HG03432 (cell line): Measurements from ENCODE around the gene AMBRA1.

ENCODE experiments used
- ATAC-seq: cut with Tn5 transposase; IDR thresholded peaks from one replicate; pipeline ENCODE4 v1.9.1; 2021; ENCODE audit warnings: mild to moderate bottlenecking, moderate library complexity; ENCODE audit not compliant: unreplicated experiment

Gene AMBRA1

DNA sequence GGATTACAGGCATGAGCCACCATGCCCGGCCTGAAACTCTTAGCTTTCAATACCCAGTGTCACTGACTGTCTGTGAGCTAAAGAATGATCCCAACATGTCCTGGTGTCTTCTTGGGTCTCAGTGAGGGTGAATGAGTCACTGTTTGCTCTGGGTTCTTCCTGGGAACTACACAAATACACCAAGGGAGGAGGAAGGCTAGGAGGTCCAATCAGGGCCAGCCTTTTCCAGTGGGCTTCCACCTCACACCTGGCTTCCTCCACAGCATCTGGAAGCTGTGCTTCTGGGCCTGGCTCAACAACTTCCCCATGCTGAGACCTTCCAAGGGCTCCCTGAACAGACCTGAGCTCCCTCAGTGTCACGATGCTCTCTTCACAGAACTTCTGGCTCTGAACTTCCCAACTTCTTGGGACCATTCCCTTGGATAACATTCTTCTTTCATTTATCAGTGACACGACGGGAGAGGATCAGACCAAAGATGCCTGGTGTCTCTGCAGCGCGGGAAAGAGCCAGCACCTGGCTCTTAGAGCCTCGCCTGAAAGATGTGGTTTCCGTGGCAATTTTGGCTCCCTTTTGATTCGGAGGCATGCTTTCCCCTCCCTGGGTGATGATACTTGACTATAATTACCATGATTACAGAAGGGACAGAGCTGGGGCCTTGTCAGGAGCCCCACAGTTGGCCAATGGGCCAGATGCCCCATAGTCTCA is 179.9 kb downstream of the AMBRA1 start:
- ATAC-seq: no peak

DNA sequence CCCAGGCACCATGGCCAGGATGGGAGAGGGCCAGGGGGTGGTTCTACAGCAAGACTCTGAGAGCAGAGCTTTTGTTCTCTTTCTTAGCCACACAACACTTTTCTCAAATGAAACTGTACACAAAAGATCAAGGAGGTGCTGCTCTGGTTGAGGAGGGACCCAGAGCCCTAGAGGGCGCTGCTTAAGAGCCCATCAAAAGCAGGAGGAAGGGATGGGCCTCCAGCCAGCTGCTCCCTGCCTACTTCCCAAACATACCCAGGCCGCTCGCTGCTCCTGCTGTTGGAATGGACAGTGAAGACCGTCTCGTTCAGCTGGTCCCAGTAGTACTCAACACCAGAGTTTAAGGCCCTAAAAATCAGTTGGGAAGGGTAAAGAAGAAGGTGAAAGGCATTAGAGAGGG is 183.8 kb downstream of the AMBRA1 start:
- ATAC-seq: no peak

DNA sequence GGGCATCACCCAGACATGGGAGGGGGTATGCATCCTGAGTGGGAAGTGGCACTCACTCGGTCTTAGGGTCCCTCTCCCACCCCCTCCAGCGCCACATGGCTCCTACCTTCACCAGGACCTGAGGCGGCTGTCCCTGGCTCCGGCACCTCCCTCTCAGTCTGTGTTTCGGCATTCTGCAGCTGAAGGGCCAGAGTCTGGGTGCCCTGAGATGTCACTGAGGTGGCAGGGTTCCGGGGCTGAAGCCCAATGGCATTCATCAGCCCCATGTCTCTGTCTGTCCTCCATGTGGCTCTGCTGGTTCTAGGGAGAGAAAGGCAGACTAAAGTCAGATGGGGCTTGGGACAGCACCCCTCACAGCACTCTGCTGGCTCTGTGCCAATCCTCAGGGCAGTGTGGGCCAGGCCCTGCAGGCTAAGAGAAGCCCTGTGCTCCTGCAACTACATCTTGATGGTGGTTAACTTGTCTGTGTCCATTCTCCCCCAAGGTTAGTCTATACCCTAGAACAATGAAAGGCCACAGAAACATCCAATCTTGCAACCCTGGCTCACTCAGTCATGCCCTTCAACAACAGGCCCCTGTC is 185.3 kb downstream of the AMBRA1 start:
- ATAC-seq: no peak

DNA sequence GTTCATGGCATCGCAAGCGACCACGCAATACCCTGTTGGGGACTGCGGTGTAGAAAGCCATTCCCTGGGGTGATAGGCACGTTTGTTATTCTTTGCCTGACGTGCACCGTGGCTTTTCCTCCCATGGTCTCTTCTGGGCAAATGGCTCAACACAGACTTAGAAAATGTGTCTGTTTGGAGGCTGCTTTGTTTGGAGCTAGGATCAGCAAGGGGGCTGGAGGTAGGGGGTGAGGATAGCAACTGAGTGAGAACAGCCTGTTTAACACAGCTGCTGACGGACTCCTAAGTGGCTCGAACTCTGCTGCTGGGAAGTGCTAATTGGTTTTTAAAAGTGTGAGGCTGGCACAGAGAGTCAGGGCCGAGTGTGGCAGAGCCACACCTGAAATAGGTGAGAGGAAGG is 186.2 kb downstream of the AMBRA1 start:
- ATAC-seq: no peak

DNA sequence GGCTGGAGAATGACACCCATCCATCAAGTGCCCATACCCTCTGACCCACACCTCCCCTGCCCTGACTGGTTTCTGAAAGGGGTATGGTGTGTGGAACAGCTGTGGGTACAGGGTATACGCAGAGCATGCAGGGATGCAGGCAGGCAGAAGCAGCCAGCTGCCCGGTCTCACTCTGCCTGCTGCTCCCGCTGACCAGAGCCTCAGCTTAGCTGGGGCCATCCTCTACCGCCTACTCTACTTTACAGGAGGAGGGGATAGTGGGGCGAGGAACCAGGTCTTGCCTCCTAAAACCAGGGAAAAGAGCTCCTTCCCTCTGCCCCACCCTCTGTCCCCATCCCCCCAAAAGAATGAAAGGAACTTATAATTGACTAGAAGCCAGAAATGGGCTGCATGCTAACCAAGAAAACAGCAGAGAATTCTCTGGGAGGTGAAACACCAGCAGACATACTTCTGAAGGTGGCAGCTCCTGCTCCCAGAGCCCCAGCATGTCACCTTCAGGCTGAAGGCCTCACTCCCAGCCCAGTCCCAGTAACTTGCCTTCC is 189.3 kb downstream of the AMBRA1 start:
- no peak for ATAC-seq

DNA sequence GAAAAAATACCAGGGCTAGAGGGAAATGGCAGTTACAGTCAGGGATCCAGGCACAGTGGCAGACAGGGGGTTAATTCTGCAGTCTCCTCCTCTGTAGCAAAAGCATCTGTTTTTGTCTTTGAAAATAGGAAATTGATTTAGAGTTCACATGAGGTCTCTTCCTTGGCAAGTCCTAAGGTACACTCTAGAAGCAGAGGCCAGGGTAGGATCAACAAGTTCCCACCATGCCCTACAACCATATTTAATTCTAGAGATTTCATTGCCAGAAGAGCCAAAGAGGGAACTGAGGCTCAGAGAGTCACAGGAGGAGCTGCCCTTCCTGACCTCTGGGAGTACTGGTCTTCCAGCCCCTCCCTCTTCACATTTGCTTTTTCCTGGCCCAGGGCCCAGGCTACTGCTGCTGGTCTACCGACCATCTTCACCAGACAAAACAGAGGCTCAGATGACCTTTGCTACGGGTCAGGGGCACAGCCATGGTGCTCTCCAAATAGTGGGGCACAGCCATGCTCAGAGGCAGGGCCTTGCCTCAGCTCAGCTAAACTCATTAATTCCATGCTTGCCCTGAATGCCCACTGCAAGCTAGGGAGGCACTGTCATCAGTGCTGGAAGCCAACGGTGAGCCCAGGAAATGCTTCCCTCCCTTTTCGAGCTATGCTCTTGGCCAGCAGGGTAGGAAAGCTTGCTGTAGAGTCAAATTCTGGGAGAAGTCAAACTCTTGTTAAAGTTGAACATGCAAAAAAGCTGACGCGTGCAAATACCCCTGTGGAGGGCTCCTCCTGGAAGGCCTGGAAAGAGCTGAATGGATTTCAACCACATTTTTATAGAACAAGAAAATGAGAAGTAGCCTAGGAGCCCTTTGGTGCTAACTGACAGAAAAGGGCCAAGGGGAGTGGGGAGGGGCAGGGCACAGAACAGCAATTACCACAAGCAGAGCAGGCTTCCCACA is 190.6 kb downstream of the AMBRA1 start:
- ATAC-seq: no peak

DNA sequence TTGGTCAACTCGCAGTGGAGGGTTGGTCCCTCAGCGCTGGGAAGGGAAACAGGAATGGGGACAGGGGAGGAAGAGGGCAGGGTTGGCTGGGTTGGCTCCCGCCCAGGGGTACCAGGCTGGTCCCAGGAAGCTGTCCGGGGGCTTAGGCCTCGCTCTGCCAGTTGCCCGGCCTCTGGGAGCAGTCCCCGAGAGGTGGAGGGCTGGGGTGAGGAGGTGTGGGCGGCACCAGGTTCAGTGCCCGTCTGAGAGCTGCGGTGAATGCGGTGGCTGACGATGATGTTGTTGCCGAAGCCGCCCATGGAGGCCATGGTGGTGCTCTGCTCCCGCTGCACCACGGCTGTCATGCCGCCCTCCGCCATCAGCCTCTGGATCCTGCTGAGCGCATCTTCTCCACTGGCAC is 196.3 kb downstream of the AMBRA1 start:
- ATAC-seq: no peak

DNA sequence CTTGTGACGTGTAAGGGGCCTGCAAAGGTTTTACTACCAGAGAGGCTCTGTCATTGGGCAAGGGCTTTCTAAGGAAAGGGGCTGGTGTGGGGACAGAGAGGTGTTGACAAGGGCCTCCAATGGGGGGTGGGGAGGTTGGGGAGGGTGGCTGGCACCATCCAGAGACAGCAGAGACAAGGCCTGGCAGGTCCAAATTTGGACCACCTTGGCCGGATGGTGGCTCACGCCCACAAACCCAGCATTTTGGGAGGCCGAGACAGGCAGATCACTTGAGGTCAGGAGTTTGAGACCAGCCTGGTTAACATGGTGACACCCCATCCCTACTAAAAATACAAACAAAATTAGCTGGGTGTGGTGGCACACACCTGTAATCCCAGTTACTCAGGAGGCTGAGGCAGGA is 200.1 kb downstream of the AMBRA1 start:
- ATAC-seq: no peak

DNA sequence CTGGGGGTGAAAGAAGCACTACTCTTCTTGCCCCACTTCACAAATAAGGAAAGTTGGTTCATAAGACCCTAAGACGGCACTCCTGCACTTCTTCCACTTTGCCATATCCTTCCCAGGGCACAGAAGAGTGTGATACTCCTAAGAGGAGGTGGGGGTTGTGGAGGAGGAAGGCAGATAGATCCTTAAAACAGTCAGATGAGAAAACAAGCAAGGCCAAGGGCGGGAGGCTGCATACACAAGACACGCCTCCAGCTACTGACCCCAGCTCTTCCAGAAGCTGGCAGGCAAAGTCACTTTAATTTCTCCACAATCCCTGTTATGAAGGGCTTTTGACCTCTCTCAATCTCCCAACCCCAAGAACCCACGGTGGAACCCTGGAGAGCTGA is 200.6 kb downstream of the AMBRA1 start:
- ATAC-seq: no peak

DNA sequence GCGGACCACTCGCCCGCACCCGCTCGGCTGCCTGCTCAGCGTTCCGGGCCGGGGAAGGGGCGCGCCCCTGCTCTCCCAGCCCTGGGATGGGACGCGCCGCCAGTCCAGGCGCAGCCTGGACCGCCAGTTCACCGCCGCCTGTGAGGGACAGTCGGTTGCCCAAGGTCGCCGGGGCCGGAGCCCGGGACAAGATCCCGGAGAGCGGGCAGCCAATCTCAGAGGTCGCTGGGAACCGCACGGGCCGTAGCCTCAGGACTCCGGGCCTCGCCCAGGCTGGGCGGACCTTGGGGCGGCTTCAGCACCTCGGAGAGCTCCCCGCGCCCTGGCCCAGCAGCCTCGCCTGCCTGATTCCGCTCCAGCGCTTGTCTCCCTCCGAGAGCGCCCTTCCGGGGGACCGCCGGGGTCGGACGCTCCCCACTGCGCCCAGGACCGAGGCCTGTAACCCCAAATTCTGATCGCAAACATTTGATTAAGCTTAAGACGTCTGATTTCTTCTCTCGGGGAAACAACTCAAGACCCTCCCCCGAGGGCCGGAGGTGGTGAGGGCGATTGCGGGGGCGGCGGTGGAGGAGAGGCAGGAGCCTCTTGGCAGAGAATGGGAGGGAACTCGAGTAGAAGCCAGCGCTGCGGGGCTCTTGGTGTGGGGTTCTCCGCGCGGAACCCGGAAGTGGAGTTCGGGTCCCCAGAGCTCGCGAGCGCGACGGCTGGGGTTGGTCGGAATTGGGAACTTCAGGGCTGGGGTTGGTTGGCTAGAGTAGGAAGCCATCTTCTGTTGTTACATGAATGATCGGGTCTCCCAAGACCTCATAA is 201.2 kb downstream of the AMBRA1 start:
- ATAC-seq: peak; percentile 68

DNA sequence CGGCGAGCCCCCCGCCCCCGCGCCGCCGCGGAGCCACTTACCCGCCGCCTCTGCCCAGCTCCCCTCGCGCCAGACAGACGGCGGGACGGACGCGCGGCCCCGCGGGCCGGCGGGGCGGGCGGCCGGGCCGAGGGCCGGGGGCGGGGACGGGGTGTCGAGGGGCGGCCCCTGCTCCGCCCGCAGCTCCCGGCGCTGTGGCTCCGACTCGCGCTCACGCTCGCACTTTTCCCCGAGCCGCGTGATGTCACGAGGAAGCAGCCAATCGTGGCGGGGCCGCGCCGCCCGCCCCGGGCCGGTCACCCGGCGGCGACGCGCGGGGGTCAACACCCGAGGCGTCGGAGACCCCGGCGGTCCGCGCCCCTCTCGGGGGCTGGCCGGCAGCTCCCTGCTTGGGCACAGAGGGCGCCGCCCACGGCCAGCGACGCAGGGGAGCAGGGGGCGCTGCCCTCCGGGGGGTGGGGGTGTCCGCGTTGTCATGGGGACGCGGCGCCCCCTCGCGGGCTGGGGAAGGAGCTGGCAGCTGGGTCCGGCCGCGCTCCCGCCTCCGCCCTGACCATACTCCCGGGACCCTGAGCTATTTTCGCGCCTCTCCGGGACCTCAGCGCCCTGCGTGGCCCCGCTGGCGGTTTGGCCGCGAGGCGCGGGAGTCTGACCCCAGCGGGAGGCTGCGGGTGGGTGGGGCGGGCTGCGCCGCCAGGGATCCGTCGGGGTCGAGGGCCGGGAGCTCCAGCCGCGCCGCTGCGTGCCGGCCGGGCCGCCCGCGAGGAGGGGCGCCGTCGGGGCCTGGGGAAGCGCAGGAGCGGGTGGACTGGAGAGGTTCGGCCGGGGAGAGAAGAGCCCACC is 202.0 kb downstream of the AMBRA1 start, which contains the start of gene CHRM4:
Gene CHRM4 (minus strand): TSS at position 199 of the 843 bp plus-strand sequence. CDS start 5,219 bp downstream, outside the sequence.
- peak; percentile 19 for ATAC-seq

DNA sequence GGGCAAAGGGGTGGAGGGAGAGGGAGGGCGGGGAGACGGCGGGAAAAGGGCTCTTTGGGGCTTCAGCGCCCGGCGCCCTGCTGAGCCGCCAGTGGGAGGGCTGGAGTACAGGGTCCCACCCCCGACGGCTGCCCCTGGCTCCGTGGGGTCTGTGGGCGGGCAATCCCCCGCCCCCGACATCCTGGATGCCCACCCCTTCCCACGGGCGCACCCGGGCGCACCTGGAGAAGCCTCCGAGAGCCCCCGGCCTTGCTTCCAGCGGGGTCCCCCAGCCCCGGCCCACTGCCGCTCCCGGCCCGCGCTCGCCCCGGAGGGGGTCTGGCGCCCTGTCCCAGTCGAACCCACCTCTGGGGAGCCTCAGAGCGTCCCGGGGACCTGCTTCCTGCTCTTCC is 202.6 kb downstream of the AMBRA1 start:
- ATAC-seq: no peak

DNA sequence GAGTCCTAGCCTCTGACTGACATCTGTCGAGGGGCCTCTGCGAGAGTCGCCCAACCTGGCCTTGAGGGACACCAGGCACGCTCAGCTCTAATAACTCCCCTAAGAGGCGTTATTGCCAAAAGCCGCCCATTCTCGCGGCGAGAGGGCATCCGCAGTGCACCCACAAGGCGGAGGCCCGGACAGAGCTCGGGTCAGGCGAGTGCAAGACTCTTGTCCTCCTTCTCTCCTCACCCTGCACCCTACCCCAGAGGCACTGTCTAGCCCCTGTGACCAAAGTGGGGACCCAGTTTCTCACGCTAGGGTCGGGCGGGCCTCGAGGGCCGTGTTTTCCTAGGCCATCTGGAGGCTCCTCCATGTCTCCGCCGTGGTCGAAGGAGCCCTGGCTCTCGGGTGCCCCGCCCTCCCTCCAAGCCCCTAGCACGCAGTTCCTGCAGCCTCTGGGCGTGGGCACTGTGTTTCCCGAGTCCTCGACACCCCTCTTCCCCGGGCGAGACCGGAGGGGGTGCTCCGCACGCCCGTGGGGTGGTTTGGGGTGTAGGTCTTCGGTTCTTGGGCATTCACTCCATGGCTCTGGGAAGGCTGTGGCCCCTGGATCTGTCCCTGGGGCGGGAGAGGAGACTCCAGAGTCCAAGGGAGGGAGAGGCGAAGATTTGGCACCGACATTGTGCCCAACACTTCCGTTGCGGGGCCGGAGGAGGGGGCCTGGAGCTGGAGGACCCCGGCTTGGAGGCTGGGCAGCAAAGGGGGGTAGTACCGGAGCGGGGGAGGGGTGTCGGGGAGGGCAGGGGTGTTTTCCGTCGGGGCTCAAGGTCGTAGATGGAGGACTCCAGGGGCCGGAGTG is 203.3 kb downstream of the AMBRA1 start:
- ATAC-seq: no peak

DNA sequence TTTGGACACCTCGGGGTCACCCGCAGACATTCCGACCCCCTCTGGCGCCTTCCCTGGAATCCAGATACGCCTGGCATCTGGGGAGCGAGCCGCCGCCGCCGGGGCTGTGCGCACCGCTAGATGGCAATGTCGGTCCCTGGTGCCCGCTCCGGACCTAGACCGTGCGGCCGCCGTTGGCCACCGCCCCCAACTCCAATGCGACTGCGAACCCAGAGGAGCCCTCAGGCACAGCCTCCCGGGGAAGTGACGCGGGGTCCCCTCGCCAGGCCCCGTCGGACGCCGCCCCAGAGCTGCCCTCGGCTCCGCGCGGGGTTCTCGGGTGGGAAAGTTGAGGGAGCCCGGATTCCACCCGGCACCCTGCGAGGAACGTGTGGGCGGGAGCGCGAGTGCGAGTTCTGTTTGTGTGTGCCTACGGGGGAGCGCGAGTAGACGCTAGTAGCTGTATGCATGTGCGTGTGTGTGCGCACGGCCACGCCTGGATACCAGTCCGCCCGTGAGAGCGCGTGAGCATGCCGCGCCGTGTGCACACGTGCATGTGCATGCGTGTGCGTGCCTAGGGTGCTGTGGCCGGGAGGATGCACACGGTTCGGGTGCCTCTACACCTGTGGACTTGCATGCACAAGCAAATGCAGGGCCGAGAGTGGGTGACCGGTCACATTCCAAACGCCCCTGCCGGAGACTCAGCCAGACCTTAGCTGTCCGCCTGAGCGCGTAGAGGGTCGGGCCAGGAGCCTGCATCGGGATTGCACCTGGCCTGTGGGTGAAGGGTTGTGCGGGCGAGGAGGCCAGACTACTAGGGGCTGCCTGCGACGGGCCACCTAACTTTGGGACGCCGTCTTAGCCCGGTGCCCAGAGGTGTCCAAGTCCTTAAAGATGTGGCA is 204.1 kb downstream of the AMBRA1 start:
- ATAC-seq: peak; percentile 65

DNA sequence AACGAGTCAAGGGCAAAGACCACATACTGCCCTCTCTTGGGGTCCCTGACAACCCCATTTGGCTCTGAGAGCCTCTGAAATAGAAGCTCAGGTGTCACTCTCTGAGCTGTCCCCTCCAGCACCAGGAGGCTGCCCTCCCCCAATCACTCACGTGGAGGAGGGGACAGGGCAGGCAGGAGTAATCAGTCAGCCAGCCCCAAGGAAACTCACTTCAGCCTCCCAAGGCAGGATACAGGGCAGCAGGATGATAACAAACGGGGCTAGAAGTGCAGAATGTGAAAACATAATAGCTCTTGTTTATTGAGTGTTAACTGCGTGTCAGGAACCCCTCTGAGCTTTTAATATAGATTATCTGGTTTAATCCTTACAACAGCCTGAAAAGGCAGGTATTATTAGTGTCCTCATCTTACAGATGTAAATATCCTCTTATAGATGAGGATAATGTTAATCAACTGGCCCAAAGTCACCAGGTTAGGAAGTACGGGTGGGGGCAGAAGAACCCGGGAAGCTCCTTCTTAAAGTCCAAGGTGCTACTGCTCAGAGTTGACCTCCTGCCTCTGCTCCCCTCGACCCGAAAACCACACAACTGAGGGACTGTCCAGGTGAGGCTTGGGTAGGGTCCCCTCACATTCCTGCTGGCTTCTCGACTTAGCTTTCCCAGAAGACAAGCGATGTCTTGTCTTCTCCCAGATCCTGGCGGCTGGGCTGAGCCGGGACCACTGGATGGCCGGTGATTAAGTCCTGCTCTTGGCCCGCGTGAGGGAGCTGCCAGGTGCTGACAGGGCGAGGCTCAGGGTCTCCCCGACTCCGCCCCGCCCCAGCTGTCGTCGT is 205.0 kb downstream of the AMBRA1 start:
- no peak for ATAC-seq

DNA sequence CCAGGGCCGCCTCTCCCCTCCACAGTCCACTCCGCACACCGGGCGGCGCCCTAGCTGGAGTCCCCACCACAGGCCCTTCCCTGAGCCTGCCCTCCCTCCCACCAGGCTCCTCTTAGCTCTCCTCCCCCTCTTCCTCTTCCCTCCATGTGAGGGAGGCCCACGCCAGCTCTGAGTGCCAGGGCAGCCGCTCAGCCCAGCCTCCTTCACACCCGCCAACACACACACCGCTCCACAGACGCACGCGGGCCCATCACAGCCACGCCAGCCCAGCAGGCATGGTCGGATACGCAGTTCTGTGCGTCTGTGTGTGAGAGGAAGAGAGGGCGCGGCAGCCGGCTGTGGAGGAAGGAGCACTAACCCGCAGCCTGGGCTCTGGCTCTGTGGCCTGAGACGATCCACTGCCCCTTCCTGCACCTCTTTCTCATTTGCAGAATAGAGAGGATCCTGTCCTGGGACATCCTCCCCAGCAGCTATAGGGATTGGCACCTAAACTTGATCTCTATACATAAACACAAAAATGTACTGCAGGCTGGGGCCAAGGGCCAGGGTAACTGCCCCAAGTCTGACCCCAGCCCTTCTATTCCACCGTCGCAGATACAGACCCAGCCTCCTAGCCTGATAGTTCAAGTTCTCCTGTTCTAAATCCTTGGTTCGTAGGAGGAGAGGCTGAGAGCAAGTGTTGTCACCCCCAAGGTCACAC is 205.8 kb downstream of the AMBRA1 start:
- ATAC-seq: no peak
